ENCODE data around the gene ABTB1.

DNA sequence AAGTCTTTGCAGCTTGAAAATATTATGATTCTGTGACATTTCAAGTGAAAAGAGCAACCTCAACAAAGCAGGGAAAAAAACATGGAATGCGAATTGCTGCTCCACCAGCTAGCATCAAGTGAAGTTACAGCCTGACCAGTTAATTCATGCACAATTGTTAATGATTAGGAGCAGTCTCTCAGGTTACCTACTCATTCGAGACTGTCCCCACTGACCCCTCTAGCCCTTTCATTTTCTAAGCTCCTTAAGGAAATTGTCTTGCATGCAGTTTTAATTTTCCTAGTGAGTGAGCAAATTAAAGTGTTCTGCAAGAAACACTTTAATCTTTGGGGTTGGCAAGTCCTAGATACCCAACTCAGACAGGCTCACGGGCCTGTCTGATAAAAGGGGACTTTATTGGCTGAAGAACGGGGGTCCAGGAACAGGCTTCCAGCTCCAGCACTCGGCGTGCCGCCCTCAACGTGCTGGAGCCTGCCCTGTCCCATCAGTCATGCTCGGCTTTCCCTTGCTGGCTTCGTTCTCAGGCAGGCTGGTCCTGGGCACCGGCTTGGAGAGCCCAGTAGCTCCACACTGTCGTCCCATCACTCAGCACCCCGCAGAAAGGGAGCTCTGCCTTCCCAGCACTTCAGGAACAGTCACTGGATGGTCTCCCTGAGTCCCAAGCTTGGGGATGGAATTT lies 25.4 kb upstream of the ABTB1 start:
- TF ChIP-seq, protein P1, sequence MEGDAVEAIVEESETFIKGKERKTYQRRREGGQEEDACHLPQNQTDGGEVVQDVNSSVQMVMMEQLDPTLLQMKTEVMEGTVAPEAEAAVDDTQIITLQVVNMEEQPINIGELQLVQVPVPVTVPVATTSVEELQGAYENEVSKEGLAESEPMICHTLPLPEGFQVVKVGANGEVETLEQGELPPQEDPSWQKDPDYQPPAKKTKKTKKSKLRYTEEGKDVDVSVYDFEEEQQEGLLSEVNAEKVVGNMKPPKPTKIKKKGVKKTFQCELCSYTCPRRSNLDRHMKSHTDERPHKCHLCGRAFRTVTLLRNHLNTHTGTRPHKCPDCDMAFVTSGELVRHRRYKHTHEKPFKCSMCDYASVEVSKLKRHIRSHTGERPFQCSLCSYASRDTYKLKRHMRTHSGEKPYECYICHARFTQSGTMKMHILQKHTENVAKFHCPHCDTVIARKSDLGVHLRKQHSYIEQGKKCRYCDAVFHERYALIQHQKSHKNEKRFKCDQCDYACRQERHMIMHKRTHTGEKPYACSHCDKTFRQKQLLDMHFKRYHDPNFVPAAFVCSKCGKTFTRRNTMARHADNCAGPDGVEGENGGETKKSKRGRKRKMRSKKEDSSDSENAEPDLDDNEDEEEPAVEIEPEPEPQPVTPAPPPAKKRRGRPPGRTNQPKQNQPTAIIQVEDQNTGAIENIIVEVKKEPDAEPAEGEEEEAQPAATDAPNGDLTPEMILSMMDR (IDR thresholded peaks at IDR 0.05) = no peak
- TF ChIP-seq EP300 (IDR thresholded peaks at IDR 0.05) = no peak
